Kasumi-1 (cell line): ENCODE data around the gene OMD.
A peak's percentile ranks its signal among the peaks of the same experiment; 100 is the strongest.

ENCODE experiments used
- DNase-seq, 2 experiments: peaks; one replicate each; lab custom pipeline; 2025; lab: John Stamatoyannopoulos, UW

Gene OMD

GRCh38 chr9:92424340-92424739 lies at the start of gene OMD:
TSS of gene OMD (minus strand) at chr9:92424471. CDS start at chr9:92417558, 6,913 bp downstream.
- no peak for DNase-seq

GRCh38 chr9:92468206-92468605 lies 43.9 kb upstream of the OMD start:
- DNase-seq: no peak

- no peak for DNase-seq
Observed at GRCh38 chr9:92467511-92467910, 43.2 kb upstream of the OMD start.

GRCh38 chr9:92467041-92467440 lies 42.8 kb upstream of the OMD start:
- no peak for DNase-seq

- no peak for DNase-seq
Observed at GRCh38 chr9:92463984-92464383, 39.7 kb upstream of the OMD start.

GRCh38 chr9:92463387-92463786 lies 39.1 kb upstream of the OMD start:
- no peak for DNase-seq

- DNase-seq: no peak
Observed at GRCh38 chr9:92457576-92457975, 33.3 kb upstream of the OMD start.

- peak; percentile 19 to 37 for DNase-seq
Observed at GRCh38 chr9:92455217-92455616, 30.9 kb upstream of the OMD start.

- no peak for DNase-seq
Observed at GRCh38 chr9:92446536-92446935, 22.3 kb upstream of the OMD start.

GRCh38 chr9:92444841-92445240 lies 20.6 kb upstream of the OMD start:
- DNase-seq: no peak

GRCh38 chr9:92440751-92441046 lies 16.4 kb upstream of the OMD start:
- no peak for DNase-seq

- no peak for DNase-seq
Observed at GRCh38 chr9:92439921-92440750, 15.9 kb upstream of the OMD start.

- DNase-seq: peak; percentile 20 to 59
Observed at GRCh38 chr9:92438900-92439526, 14.7 kb upstream of the OMD start.

GRCh38 chr9:92435263-92435662 lies 11.0 kb upstream of the OMD start:
- no peak for DNase-seq

GRCh38 chr9:92432972-92433548 lies 8.8 kb upstream of the OMD start:
- no peak for DNase-seq

- DNase-seq: no peak
Observed at GRCh38 chr9:92432350-92432749, 8.1 kb upstream of the OMD start.

GRCh38 chr9:92429836-92430235 lies 5.6 kb upstream of the OMD start:
- DNase-seq: no peak

GRCh38 chr9:92426501-92427145 lies 2.4 kb upstream of the OMD start:
- DNase-seq: no peak

GRCh38 chr9:92425474-92425873 lies 1.2 kb upstream of the OMD start:
- DNase-seq: no peak

GRCh38 chr9:92423612-92424011 lies 659 bp downstream of the OMD start:
- no peak for DNase-seq

GRCh38 chr9:92422611-92423338 lies 1.5 kb downstream of the OMD start:
- DNase-seq: peak in 1 of 2 experiments; percentile 45

- DNase-seq: peak; percentile 15 to 41
Observed at GRCh38 chr9:92414566-92414965, 9.7 kb downstream of the OMD start.
